ENCODE results near the gene CYP4F11.
"Not testable (repeated sequence)": the region's sequence is repeated elsewhere in the genome, so short reads cannot be mapped to it uniquely, and the experiment has no call there.

CYP4F11 gene

DNA sequence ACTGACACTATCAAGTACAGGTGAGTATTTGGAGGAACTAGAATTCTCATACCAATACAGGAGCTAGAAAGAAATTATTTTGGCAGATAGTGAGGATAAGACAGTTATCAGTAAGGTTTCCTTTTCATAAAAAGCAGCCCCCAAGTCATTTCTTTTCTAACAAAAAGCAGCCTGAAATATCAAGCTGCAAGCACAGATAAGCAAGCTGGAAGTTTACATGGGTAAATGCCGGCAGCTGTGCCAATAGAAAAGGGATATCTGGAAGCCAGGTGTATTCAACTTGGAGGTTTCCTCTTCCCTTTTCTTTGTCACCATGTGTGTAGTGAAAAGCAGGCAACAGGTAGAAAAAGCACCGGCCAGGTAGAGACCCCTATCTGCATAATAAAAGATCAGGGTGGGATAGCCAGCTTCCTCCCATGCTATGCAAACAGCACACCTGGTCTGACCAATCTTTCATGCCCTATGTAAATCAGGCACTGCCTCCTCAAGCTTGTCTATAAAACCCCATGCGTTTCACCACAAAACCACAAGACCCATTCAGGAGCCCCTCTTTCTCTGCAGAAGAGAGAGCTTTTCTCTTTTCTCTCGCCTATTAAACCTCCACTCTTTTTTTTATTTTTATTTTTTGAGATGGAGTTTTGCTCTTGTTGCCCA, 59.4 kb downstream of the CYP4F11 start:
- DNase-seq (ENCODE audit: low spot score): no peak

DNA sequence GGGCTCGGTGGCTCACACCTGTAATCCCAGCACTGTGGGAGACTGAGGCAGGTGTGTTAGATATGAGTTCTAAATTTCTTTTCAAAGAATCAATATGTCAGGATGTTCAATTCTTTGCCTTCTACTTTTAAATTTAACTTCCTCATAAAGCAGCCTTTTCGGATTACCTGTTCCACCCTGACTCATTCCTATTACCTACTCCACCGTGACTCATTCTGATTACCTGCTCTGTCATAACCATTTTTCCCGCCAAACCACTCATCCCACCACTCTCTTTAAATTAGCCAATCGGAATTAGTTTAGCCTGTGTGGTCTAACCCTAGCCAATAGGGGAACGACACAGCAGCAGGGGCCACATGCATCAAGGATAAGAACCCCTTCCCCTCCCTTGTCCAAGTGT, 60.6 kb downstream of the CYP4F11 start:
- not testable (repeated sequence) for DNase-seq (ENCODE audit: low spot score)

DNA sequence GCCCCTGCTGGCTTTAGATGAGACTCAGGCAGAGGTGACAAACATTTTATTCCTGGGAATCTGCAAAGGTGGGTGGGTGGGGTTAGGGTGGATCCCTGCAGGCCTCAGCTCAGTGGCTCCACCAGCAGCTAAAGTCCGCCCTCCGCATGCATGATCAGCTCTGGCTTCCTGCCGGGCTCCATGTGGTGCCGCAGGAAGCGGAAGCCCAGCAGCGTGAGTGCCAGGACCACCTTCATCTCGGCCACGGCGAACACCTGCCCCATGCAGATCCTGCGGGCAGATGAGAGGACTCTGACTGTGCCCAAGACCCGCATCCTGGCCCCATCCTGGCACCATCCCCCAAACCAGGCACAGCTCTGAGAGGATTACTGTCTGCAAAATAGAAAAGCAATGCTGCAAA, 62.8 kb downstream of the CYP4F11 start:
- no peak for DNase-seq (ENCODE audit: low spot score)

DNA sequence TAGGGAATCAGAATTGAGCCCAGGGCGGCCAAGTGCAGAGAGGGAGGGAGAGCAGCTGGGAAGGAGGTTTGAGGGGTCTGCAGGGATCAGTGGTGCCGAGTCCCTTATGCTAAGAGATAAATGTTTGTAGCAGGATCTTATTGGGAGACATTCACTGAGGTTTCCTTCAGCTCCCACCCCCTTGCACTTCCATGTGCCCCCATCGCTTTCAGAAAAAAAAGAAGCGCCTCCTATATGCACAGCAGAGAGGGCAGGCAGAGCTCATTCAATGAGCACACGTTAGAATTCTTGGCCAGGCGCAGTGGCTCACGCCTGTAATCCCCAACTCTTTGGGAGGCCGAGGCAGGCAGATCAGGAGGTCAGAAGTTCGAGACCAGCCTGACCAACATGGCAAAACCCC, 64.5 kb downstream of the CYP4F11 start:
- no peak for DNase-seq (ENCODE audit: low spot score)

DNA sequence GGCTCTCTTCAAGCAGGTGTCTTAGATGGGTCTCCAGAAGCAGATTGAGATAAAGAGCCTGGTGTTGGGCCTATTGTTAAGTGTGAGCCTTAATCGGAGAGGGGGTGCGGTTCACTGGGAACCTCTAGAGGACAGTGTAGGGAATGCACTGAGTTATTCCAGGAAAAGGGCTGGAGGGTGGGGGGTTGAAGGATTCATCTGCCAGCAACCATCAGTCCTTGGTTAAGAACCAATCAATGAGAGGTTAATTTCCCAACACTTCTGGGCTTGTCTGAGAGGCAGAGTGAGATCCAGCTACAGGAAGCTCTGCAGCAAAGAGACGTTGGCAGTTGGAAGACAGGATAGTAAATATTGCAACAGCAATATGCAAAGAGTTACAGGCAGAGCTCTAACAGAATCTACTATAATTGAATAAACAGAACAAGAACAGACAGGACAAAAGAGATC, 65.2 kb downstream of the CYP4F11 start:
- peak; percentile 59 for DNase-seq (ENCODE audit: low spot score)

DNA sequence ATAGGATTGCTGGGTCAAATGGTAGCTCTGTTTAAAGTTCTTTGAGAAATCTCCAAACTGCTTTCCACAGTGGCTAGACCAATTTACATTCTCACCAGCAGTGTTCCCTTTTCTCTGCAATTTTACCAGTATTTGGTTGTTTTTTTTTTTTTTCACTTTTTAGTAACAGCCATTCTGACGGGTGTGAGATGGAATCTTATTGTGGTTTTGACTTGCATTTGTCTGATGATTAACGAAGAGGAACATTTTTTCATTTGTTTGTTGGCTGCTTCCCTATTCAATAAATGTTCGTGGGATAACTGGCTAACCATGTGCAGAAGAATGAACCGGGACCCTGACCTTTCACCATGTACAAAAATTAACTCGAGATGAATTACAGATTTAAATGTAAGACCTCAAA, 67.7 kb downstream of the CYP4F11 start:
- DNase-seq (ENCODE audit: low spot score): no peak

DNA sequence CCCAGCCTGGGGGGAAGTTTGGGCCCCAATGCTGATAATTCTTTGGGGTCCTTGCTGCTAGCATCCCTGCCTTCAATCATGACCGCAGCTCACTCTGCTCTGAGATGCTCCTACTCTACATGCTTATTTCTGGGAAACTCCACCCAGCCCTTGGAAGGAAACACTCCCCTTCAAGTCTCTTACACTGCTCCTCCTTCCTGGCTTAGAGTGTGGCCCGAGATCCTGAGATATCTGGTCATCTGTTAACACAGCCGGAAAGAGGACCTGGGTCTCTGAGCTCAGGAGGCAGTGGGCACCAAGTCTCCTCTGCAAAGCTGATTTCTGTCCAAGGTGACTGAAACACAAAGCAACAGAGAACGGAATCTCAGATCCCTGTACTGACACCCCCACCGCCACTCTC, 69.5 kb downstream of the CYP4F11 start:
- no peak for DNase-seq (ENCODE audit: low spot score)

DNA sequence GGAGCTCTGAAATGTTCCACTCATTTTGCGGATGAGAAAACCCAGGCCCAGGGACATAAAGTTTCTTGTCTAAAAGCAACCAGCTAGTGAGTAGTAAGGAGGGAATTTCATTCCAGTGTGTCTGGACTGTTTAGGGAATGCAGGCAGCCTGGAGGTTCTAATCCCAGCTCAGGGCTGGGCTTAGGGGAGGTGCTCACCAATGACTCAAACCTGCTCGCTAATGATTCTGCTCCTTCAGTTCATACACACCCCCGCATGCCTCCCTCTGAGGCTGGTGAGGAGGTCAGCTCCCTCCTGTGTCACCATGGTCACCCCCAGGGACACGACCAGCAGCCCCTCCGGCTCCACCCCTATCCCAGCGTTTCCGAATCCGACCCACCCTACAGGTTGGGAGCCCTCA, 71.1 kb downstream of the CYP4F11 start:
- no peak for DNase-seq (ENCODE audit: low spot score)

DNA sequence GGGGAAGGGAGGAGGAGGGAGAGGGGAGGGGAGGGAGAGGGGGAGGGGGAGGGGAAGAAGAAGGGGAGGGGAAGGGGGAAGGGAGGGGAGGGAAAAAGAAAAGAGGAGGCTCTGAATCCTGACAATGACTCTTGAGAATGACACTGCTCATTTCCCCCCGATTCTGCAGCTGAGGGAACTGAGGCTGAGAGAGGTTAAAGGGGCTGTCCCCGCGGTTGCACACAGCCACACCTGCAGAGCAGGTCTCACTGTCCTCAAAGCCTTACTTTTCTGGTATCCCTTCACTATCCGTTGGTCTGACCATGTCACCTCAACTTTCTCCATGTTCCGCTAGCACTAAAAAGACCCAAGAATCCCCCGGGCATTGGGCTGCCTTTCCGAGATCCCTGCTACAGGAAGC, 71.9 kb downstream of the CYP4F11 start:
- no peak for DNase-seq (ENCODE audit: low spot score)
